DOHH2 (cell line): ENCODE data around the gene ABHD3.

Experiments
- CTCF ChIP-seq: fragments of 200-600 bp; sonication (generic); IDR thresholded peaks from one replicate; pipeline ENCODE4 v1.5.1; 2014; ENCODE audit warnings: antibody characterized with exemption, mild to moderate bottlenecking, low read depth, low read length; ENCODE audit not compliant: poor library complexity, severe bottlenecking
- EZH2phosphoT487 ChIP-seq: fragments of 200-600 bp; sonication (generic); IDR thresholded peaks from 2 replicates; pipeline ENCODE4 v1.6.1; 2017; ENCODE audit warnings: borderline replicate concordance, mild to moderate bottlenecking, antibody characterized with exemption, low read length, moderate library complexity, mixed read lengths

- no peak for TF ChIP-seq CTCF
- no peak for TF ChIP-seq EZH2phosphoT487
These were observed 102.3 kb downstream of the ABHD3 start for GRCh38 chr18:21602299-21602587.
